GM19452 (cell line): ENCODE measurements around the gene COL25A1.
"Not testable (repeated sequence)": the region's sequence is repeated elsewhere in the genome, so short reads cannot be mapped to it uniquely, and the experiment has no call there.

Experiments
- ATAC-seq: cut with Tn5 transposase; IDR thresholded peaks from one replicate; pipeline ENCODE4 v1.9.1; 2021; ENCODE audit not compliant: unreplicated experiment

COL25A1 gene

DNA sequence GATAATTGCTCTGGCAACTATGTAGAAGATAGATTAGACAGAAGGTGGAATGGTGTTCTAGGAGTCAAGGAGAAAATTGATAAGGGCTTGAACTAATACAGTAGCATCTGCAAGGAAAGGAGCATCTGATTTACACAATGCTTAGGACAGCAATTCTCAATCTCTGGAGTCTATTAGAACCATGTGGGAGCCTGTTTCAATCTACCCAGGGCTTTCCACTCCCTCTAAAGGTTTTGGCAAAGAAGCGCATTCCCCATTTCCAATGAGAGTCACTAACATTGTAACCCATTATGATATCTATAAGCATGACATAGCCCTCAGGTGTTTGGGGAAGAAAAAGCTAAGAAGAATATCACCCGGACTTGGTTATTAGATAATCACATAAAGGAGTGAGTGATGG, 168.2 kb downstream of the COL25A1 start:
- ATAC-seq: no peak

DNA sequence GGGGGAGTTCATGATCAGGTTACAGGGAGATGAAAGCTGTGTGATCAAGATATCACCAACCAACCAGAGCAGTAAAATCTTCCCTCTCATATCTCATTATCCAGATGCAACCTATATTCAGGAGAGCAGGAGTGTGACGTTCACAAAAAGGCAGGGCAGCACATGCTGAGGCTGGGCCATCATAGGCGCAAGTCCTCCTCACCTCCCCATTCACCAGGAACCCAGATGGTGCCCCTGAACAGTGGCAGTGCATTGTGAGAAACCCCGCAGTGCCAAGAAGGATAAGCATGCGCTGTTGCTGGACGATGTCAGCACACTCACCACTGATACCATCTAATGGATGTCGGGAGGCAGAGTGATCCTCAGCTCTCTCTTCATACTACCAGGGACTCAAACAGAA, 170.9 kb downstream of the COL25A1 start:
- ATAC-seq: no peak

DNA sequence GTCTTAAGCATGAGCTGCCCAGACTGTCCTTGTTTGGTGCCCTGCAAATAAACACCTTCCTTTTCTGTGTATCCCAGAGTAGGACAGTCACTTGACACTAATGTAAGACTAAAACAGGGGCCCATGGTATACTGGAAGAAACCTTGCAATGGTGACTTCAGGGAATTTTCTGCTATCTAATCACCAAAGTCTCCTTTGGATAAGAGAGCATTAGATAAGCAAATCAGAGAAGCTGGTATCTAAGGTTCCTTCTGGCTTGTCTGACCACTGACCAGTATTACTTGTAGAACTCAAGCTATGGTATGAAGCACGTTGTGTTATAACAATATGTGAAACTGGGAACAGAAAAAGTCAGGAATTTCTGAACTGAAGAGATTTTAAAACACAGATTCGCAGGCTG, 173.9 kb downstream of the COL25A1 start:
- ATAC-seq: no peak

DNA sequence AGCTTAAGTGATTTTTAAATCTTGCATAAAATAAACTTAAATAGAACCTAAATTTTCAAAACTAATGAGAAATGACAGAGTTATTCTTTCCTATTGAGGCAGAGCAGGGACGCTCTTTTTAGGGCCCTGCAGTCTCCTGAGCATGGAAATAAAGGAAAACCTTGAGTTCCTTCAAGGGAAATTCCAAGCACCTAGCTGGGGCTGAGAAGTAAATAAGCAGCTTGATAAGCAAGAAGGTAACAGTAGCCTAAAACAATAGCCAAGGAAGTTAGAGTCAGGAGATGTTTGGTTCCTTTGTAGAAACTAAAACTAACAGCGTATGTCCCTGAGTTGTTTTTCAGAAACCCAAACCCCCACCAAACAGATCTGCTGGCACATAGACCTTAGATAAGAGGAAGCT, 174.6 kb downstream of the COL25A1 start:
- no peak for ATAC-seq

DNA sequence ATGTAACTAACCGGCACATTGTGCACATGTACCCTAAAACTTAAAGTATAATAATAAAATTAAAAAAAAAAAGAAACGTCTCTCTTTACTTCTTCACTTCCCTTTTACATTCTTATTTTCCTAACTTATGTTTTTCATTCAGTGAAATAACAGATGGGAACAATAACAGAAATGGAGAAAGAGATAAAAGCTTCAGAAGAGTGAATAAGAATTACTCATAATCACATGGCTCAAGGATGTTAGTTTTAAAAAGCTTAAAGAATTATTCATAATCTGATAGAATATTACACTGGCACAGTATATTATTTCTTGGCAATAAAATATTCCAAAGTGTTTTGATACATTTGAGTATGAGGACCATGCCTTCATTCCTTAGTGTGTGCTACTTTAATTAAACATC, 175.6 kb downstream of the COL25A1 start:
- no peak for ATAC-seq

DNA sequence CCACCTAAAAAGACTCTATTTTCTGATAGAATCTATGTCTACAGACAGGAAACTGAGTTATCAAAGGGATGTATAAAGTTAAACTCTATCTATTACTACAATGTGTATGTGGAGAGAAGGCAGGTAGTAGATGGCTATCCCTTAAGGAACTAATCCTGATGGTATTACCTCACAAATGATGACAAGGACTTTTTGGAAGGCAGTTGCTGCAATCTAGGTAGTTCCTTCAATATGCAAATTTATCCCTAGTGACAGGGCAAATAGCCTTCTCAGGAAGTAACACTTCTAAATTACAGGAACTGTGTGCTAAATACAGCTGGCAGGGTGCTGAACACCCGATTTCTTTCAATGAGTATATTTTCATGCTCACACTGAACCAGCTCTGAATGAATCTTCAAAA, 177.4 kb downstream of the COL25A1 start:
- ATAC-seq: no peak

DNA sequence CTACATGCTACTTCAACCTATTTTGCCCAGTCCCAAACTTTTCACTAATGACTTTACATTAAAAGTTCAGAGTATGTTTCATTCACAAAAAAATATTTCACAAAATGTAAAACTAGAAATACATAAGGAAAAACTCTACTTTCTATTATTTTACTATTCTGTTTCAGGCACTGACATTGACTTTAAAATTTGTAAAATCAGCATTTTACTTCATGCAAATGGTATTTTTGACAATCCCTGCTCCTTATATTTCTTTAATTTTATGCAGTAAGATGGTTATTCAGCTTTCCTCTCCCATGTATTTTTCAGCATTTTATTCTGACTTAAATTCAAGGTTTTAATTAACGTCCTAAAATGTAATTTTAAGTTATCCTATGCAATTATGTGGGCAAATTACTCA, 178.5 kb downstream of the COL25A1 start:
- ATAC-seq: no peak

DNA sequence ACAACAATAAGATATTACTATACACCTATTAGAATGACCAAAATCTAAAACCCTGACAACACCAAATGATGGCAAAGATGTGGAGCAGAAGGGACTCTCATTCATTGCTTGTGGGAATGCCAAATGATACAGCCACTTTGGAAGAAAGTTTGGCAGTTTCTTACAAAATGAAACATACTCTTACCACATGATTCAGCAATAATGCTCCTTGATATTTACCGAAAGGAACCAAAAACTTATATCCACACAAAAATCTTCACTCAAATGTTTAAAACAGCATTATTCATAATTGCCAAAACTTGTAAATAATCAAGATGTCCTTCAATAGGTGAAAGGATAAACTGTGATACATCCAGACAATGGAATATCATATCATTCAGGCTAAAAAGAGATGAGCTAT, 180.9 kb downstream of the COL25A1 start:
- no peak for ATAC-seq

DNA sequence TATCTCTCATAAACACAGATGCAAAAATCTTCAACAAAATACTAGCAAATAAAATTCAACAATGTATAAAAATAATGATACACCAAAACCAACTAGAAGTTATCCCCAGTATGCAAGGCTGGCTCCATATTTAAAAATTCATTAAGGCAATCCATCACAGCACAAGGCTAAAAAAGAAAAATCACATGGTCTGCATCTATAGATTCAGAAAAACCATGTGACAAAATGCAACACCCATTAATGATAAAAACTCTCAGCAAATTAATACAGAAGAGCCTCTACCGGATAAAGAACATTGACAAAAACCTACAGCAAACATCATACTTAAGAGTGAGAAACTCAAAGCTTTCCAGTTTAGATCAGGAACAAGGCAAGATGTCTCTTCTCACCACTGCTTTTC, 182.6 kb downstream of the COL25A1 start:
- no peak for ATAC-seq

DNA sequence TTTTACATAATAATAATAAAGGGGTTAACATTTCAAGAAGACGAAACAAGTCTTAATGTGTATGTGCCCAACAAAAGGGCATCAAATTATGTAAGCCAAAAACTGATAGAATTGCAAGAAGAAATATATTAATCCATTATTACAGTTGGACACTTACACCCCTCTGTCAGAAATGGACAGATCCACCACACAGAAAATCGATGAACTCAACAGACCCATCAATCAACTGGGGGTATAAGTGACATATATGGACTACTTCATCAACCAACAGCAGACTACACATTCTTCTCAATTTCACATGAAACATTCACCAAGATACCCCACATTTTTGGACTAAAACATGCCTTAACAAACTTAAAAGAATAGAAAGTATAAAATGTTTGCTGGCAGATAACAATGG, 183.8 kb downstream of the COL25A1 start:
- no peak for ATAC-seq

DNA sequence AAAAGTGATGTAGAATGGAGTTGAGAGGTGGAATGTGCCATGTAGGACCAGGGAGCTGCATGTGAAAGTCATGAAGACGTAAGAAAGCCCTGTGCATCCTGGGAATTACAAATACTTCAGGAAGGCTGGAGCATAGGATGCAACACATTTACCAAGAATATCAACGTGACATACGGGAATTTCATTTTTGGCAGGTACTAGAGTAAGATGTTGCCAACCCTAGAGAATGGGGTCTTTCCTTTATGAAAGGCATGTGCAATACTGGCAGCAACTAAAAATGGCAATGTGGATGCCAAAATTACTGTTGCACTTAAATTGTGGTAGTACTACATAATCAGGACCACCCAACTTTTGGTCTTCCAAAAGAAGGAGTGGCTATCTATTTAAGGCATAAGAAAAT, 188.0 kb downstream of the COL25A1 start:
- ATAC-seq: no peak

DNA sequence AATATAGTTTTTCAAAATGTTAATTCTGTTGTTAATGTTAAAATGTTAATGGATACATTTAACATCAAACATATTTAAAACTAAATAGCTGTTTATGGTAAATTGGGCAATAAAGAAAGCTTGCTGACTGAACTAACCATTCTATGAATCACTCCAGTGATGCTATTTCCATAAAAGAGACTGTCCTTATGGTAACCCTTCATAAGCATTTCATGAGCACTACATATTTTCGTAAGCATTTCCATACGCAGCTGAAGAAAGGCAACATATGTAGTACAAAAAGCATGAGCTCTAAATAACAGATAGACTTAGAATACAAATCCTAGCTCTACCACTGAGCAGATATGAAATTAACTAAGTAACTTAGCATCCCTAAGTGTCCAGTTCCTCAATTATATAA, 188.9 kb downstream of the COL25A1 start:
- ATAC-seq: no peak

DNA sequence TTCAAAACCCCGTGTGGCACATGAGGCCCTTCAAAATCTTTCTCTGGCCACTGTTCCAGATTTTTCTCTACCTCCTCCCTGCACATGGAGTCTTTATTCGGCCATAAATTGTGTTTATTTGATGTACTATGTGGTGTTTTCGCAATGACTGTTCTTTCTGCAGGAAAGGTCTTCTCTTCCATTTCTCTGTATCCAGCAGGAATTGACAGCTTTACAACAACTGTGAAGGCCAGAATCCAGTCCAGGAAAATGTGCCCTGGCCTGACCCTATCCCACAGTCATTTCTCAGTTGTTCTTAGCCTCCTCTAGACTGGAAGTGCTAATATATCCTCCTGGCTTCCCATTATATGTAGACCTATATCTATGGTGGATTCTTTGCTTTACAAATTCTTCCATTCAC, 191.4 kb downstream of the COL25A1 start:
- no peak for ATAC-seq

DNA sequence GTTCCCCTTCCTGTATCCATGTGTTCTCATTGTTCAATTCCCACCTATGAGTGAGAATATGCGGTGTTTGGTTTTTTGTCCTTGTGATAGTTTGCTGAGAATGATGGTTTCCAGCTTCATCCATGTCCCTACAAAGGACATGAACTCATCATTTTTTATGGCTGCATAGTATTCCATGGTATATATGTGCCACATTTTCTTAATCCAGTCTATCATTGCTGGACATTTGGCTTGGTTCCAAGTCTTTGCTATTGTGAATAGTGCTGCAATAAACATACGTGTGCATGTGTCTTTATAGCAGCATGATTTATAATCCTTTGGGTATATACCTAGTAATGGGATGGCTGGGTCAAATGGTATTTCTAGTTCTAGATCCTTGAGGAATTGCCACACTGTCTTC, 194.2 kb downstream of the COL25A1 start:
- not testable (repeated sequence) for ATAC-seq

DNA sequence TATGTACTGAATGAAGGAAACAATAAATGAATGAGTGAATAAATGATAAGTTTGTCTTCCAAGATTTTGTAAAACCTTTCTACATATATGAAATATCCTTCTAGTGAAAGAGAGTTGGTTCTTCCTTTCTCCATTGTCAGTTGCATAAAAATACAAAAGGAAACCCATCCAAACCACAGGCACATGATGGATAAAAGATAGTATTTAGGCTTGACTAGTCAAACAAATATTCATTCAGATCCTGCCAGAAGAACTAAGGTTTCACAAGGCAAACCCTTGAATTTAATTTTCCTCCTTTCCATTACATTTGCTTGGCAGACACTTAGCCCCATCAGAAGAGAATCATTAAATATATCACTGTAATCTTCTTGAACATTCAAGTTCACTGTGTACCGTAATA, 208.4 kb downstream of the COL25A1 start:
- no peak for ATAC-seq

DNA sequence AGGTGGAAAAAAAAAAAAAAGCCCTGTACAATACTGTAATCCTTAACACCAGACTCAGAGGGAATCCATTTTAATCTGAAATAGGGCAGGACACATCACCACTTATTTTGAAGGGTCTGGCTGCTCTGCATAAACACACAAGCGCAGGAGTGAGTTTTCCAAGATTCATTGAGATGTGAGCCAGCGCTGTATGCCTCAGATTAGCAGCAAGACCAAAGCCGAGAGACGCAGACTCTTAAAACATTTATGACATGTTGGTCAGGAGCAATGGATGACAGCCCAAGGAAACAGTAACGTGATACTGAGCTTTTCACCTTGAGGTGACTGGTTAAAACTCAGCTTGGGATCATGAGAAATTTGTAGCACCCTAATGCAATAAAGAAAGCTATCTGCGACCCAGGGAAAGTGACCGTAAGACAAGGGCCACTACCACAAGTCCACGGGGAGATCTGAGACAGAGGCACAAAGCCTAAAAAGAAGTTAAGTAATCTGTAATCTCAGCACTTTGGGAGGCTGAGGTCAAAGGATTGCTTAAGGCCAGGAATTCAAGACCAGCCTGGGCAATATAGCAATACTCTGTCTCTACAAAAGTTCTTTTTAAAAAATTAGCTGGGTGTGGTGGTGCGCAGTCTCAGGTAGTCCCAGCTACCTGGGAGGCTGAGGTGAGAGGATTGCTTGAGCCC, 210.6 kb downstream of the COL25A1 start:
- no peak for ATAC-seq

DNA sequence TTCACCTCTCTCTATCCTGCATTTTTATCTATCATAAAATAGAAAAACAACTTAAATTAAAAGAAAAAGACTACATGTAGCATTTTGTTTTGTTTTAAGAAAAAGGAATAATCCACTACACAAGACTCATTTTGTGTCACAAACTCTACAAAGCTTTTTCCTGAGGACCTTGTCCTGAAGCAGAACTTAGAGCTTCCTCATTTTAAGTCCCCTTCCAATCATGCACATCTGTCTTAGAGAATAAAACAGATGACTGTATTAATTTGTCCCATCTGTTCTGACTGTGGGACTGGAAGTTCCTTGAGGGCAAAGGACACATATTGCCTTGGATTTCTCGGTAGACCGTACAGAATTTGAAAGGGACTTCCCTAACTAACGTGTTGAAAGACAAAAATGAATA, 218.5 kb downstream of the COL25A1 start:
- no peak for ATAC-seq

DNA sequence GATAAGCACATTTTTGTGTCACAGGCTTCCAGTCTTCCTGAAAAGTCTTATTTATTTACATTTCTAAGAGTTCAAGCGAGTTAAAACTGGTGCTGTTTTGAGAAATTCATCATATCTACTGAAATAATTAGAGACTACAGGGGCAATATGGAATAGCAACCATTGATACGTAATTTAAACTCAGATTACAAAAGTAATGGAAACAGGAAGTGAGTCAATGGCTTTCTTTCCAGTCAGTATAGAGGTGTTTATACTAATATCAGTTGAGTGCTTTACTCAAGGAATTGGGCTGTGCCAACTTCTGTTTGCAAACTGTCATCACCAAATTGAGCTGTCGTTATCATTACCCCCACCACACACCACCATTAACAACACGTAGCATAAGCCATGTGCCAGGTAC, 222.7 kb downstream of the COL25A1 start:
- no peak for ATAC-seq

DNA sequence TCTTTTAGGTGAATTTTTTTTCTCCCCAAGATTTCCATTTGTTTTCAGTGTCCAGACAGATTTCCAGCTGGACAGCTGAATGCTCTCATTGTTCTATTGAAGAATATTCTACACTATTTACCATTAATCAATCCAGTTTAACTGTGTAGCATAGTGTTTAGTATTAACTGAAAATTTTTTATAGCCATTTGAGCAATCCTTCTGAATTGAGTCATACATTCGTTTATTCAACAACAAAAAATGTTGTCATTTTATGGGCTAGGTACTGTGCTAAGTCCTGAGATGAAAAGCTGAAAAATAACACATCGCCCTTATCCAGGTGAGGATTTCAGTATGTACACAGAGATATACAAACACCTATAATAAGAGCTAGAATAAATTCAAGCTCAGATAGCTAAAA, 223.3 kb downstream of the COL25A1 start:
- no peak for ATAC-seq

DNA sequence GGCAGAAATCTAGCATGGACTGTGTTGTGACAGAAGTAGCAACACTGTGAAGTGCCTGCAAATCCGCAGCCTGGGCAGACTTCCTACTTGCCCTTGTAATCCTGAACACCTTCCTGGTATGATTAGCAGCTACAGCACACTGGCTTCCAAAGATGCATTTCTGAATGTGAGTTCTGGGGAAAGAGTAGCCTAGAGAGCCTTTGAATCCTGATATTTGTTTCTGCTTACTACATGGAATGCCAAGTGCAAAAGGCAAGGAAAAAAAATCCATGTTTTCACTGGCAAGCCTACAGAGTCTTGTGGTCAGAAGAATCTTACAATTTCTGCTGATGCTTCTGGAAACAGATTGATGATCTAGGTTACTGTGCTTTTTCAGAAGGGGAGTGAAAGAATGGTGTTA, 223.7 kb downstream of the COL25A1 start:
- ATAC-seq: no peak

DNA sequence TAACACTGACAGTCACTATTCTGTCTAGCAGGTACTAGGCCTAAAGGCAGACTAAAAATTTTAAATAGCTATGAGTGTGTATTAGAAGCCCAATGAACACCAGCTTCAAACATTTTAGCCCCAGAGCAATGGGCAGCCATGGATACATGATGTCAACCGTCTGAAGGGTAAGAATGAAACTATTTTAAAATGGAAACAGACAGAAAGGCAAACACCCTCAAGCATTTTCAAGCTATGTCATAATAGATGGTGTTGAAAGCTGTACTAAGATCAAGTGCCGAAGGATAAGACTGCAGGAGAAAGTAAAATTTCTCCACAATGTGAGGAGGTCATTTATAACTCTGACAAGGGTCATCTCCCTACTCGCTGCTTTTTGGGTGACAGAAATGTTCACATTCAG, 225.0 kb downstream of the COL25A1 start:
- no peak for ATAC-seq

DNA sequence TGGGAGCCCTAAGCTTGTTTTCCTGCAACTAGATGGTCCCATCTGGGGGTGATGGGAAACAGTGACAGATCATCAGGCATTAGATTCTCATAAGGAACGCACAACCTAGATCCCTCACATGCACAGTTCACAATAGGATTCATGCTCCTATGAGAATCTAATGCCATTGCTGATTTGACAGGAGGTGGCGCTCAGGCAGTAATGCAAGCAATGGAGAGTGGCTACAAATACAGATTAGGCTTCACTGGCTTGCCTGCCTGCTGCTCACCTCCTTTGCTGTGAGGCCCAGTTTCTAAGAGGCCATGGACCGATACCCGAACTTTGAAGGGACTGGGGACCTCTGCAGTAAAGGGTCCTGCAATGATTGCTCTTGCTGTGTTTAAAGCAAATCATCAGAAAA, 225.7 kb downstream of the COL25A1 start:
- ATAC-seq: not testable (repeated sequence)

DNA sequence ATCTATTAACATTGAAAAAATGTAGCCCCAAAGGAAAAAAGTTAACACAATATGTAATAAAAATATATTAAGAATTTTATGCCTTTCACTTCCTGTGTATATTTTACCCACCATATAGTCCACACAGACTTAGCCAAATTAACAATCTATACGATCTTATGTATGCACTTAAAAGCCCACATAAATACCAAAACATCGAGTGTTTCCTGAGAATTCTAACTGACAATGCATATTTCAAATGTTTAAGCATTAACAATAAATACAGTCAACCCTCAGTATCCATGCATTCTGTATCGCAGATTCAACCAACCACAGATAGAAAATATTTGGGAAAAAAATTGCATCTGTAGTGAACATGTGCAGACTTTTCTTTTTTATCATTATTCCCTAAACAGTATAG, 226.8 kb downstream of the COL25A1 start:
- ATAC-seq: no peak

DNA sequence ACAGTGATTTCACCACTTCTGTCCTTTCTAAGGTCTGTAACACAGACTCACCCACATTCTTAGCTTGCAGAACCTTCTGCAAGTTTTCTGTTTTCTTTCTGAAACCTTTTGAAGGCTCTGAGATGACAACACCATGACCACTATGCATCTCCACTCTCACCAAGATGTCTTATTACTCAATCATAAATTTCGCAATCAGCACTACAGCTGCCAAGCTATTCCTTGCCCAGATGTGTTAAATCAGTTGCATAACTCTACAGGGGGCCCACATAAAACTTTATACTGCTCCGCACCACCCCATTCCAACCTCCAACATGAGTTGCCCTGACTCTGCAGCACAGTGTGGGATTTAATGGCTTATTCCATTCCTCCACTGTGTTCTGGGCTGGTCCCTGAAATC, 229.9 kb downstream of the COL25A1 start:
- ATAC-seq: no peak
